HepG2 (cell line): ENCODE data around the gene INTS15. TPM values are rescaled to one million over a fixed set of nuclear protein-coding genes. Genes with fewer than 3 reads are reported as not detected.

ENCODE experiments used
- BRD4 ChIP-seq: sonication (generic); formaldehyde crosslinking; IDR thresholded peaks from 2 replicates; pipeline ENCODE4 v1.4.0; 2020; ENCODE audit warnings: missing genetic modification reagents
- DPF2 ChIP-seq: sonication (generic); formaldehyde crosslinking; IDR thresholded peaks from 2 replicates; pipeline ENCODE4 v1.4.0; 2020; ENCODE audit warnings: mild to moderate bottlenecking, low read depth, missing genetic modification reagents, borderline replicate concordance
- E2F1 ChIP-seq: sonication (generic); formaldehyde crosslinking; IDR thresholded peaks from 2 replicates; pipeline ENCODE4 v1.5.0; 2020; ENCODE audit warnings: missing genetic modification reagents
- FUBP1 ChIP-seq: sonication (generic); formaldehyde crosslinking; IDR thresholded peaks from 2 replicates; pipeline ENCODE4 v1.5.1; 2020; ENCODE audit warnings: missing genetic modification reagents, mild to moderate bottlenecking, borderline replicate concordance
- KLF12 ChIP-seq: sonication (generic); formaldehyde crosslinking; IDR thresholded peaks from 2 replicates; pipeline ENCODE4 v1.4.0; 2020; ENCODE audit warnings: missing genetic modification reagents, borderline replicate concordance
- MAZ ChIP-seq, 2 experiments: sonication (generic) in 1 of 2; formaldehyde crosslinking in 1 of 2; IDR thresholded peaks; 2 replicates each; pipeline versions ENCODE4 v1.5.0 to v1.6.1; 2012 to 2020; ENCODE audit warnings: low read depth in 2 of 2, mild to moderate bottlenecking in 2 of 2, borderline replicate concordance in 1 of 2, improper control_type of control experiment in 1 of 2, low read length in 1 of 2, missing genetic modification reagents in 1 of 2, moderate library complexity in 1 of 2
- MYNN ChIP-seq: sonication (generic); formaldehyde crosslinking; IDR thresholded peaks from 2 replicates; pipeline ENCODE4 v1.4.0; 2020; ENCODE audit warnings: mild to moderate bottlenecking, low read depth, missing genetic modification reagents
- NFE2 ChIP-seq: sonication (generic); formaldehyde crosslinking; IDR thresholded peaks from 2 replicates; pipeline ENCODE4 v1.4.0; 2020; ENCODE audit warnings: missing genetic modification reagents
- NONO ChIP-seq, 2 experiments: fragments of 450-650 bp in 1 of 2; sonication (generic) in 1 of 2; formaldehyde crosslinking in 1 of 2; IDR thresholded peaks in 1 of 2; conservative IDR thresholded peaks in 1 of 2; 2 replicates each; pipeline versions ENCODE4 v1.6.1 to v1.8.0; 2017 to 2022; ENCODE audit warnings: mild to moderate bottlenecking in 1 of 2, missing genetic modification reagents in 1 of 2, moderate library complexity in 1 of 2
- PLRG1 ChIP-seq: fragments of 450-650 bp; conservative IDR thresholded peaks from 2 replicates; pipeline ENCODE4 v1.6.1; 2016
- SIX1 ChIP-seq: sonication (generic); formaldehyde crosslinking; IDR thresholded peaks from 2 replicates; pipeline ENCODE4 v1.4.0; 2020; ENCODE audit warnings: missing genetic modification reagents, borderline replicate concordance
- ZBTB21 ChIP-seq: sonication (generic); formaldehyde crosslinking; IDR thresholded peaks from 2 replicates; pipeline ENCODE4 v1.4.0; 2020; ENCODE audit warnings: missing genetic modification reagents
- ZBTB42 ChIP-seq: sonication (generic); formaldehyde crosslinking; IDR thresholded peaks from 2 replicates; pipeline ENCODE4 v1.5.0; 2020; ENCODE audit warnings: mild to moderate bottlenecking, missing genetic modification reagents
- ZFP82 ChIP-seq: sonication (generic); formaldehyde crosslinking; IDR thresholded peaks from 2 replicates; pipeline ENCODE4 v1.5.1; 2020; ENCODE audit warnings: mild to moderate bottlenecking, missing genetic modification reagents, borderline replicate concordance
- ZNF143 ChIP-seq: sonication (generic); formaldehyde crosslinking; IDR thresholded peaks from 2 replicates; pipeline ENCODE4 v1.4.0; 2020; ENCODE audit warnings: missing genetic modification reagents
- ZNF333 ChIP-seq: sonication (generic); formaldehyde crosslinking; IDR thresholded peaks from 2 replicates; pipeline ENCODE4 v1.4.0; 2020; ENCODE audit warnings: mild to moderate bottlenecking, missing genetic modification reagents, borderline replicate concordance
- ZNF589 ChIP-seq: sonication (generic); formaldehyde crosslinking; conservative IDR thresholded peaks from 2 replicates; pipeline ENCODE4 v1.8.0; 2022; ENCODE audit warnings: mild to moderate bottlenecking, moderate library complexity, missing genetic modification reagents
- ZNF616 ChIP-seq: sonication (generic); formaldehyde crosslinking; IDR thresholded peaks from 2 replicates; pipeline ENCODE4 v1.5.0; 2020; ENCODE audit warnings: low read depth, mild to moderate bottlenecking, missing genetic modification reagents
- ZNF83 ChIP-seq: sonication (generic); formaldehyde crosslinking; IDR thresholded peaks from 2 replicates; pipeline ENCODE4 v1.4.0; 2020; ENCODE audit warnings: missing genetic modification reagents, mild to moderate bottlenecking, borderline replicate concordance
- polyA plus RNA-seq, 8 experiments: library from polyadenylated mRNA; depleted of rRNA in 3 of 8; stranded (reverse) in 7 of 8; unstranded in 1 of 8; fragments of >200 nt; fragmentation: Illumina TruSeq in 4 of 8; extraction: Trizol in 4 of 8; gene quantifications; 2 replicates each; pipeline versions ENCODE4 v1.2.1 to v1.2.3, GENCODE V29; 2011 to 2016; ENCODE audit warnings: low read depth in 4 of 8, missing spikeins in 1 of 8, mixed read lengths in 1 of 8; ENCODE audit not compliant: insufficient read depth in 1 of 8
- total RNA-seq, 5 experiments: library from RNA; depleted of rRNA; stranded (reverse); fragments of >200 nt; fragmentation: Illumina TruSeq; extraction: Trizol; gene quantifications; 2 replicates each; pipeline ENCODE4 v1.2.3, GENCODE V29; 2016; ENCODE audit warnings: low read depth in 1 of 5
- TF ChIP-seq, protein P1 (sequence below): sonication (generic); formaldehyde crosslinking; conservative IDR thresholded peaks from 2 replicates; pipeline ENCODE4 v1.4.0; 2020; ENCODE audit warnings: missing genetic modification reagents
- TF ChIP-seq, protein P2 (sequence below): sonication (generic); formaldehyde crosslinking; IDR thresholded peaks from 2 replicates; pipeline ENCODE4 v1.5.1; 2020; ENCODE audit warnings: missing genetic modification reagents, mild to moderate bottlenecking, borderline replicate concordance

INTS15 gene
- total and polyA plus RNA-seq, 2 of the 13 experiments (the other 11 are each of a cell fraction or from before 2014, with no cell fraction given) = 16.3 to 25.7 TPM

GRCh38 chr7:6577369-6578113 lies 12.3 kb upstream of the INTS15 start, which contains the start of gene ZDHHC4 (continued):
- TF ChIP-seq ZNF143 (CRISPR knock-in tag) (peak; percentile 48), ZNF616 (CRISPR knock-in tag) (0 out of 2 replicates have a peak, but pooled peaks have one; percentile 24), MYNN (CRISPR knock-in tag) (0 out of 2 replicates have a peak, but pooled peaks have one; percentile 77), ZBTB21 (CRISPR knock-in tag) (peak; percentile 97), MAZ (IDR thresholded peaks at IDR 0.05; ENCODE audit: borderline replicate concordance, low read depth, low read length) (0 out of 2 replicates have a peak, but pooled peaks have one; percentile 30), MAZ (CRISPR knock-in tag; IDR thresholded peaks at IDR 0.05; ENCODE audit: low read depth) (peak; percentile 82), KLF12 (no peak), ZNF83 (CRISPR knock-in tag) (no peak), NONO (IDR thresholded peaks at IDR 0.05) (no peak), NONO (CRISPR knock-in tag; conservative IDR thresholded peaks at IDR 0.05) (peak; percentile 55; the same call in 1 of the 2 replicates), BRD4 (CRISPR knock-in tag) (peak; percentile 73), DPF2 (no peak), NFE2 (no peak), FUBP1 (CRISPR knock-in tag) (no peak), SIX1 (CRISPR knock-in tag) (0 out of 2 replicates have a peak, but pooled peaks have one; percentile 15), PLRG1 (no peak), ZFP82 (CRISPR knock-in tag) (peak; percentile 72; the same call in 1 of the 2 replicates), ZNF333 (CRISPR knock-in tag) (0 out of 2 replicates have a peak, but pooled peaks have one; percentile 8), E2F1 (peak; percentile 71; the same call in 1 of the 2 replicates), ZBTB42 (no peak), ZNF589 (0 out of 2 replicates have a peak, but pooled peaks have one; percentile 35)
- TF ChIP-seq, protein P1, sequence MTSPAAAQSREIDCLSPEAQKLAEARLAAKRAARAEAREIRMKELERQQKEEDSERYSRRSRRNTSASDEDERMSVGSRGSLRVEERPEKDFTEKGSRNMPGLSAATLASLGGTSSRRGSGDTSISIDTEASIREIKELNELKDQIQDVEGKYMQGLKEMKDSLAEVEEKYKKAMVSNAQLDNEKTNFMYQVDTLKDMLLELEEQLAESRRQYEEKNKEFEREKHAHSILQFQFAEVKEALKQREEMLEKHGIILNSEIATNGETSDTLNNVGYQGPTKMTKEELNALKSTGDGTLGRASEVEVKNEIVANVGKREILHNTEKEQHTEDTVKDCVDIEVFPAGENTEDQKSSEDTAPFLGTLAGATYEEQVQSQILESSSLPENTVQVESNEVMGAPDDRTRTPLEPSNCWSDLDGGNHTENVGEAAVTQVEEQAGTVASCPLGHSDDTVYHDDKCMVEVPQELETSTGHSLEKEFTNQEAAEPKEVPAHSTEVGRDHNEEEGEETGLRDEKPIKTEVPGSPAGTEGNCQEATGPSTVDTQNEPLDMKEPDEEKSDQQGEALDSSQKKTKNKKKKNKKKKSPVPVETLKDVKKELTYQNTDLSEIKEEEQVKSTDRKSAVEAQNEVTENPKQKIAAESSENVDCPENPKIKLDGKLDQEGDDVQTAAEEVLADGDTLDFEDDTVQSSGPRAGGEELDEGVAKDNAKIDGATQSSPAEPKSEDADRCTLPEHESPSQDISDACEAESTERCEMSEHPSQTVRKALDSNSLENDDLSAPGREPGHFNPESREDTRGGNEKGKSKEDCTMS (CRISPR knock-in tag) = no peak
- TF ChIP-seq, protein P2, sequence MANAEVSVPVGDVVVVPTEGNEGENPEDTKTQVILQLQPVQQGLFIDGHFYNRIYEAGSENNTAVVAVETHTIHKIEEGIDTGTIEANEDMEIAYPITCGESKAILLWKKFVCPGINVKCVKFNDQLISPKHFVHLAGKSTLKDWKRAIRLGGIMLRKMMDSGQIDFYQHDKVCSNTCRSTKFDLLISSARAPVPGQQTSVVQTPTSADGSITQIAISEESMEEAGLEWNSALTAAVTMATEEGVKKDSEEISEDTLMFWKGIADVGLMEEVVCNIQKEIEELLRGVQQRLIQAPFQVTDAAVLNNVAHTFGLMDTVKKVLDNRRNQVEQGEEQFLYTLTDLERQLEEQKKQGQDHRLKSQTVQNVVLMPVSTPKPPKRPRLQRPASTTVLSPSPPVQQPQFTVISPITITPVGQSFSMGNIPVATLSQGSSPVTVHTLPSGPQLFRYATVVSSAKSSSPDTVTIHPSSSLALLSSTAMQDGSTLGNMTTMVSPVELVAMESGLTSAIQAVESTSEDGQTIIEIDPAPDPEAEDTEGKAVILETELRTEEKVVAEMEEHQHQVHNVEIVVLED (CRISPR knock-in tag) = peak; percentile 78
